ENCODE measurements around the gene ACBD6.

DNA sequence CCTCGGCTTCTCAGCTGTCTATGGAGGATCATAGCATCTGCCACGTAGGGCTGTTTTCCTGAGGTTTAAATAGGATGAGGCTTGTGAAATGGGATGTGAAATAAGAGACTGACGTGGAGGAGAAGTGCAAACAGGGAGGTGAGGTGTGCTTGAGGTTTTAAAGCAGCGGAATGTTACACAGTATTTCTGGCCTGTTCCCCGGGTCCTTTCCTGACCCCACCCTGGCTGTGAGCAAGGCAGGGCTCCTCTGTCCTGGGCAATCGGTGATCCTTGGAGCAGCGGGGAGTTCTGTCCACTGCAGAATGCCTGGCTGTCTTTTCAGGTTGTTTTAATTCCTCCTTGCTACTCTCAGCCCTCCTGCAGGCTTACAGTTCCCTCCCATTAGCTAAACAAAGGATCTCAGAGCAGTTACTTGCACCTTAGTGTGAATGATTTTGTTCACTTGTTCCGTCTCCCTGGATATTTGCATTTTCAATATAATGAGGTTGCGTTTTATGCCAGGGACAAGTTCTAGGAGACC, 233.8 kb downstream of the ACBD6 start:
- TF ChIP-seq, protein P1, sequence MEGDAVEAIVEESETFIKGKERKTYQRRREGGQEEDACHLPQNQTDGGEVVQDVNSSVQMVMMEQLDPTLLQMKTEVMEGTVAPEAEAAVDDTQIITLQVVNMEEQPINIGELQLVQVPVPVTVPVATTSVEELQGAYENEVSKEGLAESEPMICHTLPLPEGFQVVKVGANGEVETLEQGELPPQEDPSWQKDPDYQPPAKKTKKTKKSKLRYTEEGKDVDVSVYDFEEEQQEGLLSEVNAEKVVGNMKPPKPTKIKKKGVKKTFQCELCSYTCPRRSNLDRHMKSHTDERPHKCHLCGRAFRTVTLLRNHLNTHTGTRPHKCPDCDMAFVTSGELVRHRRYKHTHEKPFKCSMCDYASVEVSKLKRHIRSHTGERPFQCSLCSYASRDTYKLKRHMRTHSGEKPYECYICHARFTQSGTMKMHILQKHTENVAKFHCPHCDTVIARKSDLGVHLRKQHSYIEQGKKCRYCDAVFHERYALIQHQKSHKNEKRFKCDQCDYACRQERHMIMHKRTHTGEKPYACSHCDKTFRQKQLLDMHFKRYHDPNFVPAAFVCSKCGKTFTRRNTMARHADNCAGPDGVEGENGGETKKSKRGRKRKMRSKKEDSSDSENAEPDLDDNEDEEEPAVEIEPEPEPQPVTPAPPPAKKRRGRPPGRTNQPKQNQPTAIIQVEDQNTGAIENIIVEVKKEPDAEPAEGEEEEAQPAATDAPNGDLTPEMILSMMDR (IDR thresholded peaks at IDR 0.05): no peak
- no peak for TF ChIP-seq ZFX (IDR thresholded peaks at IDR 0.05; ENCODE audit: borderline replicate concordance)

Measured in 22Rv1 (cell line).